H1 (cell line): ENCODE measurements around the gene DCP1B. TPM values are rescaled to one million over a fixed set of nuclear protein-coding genes. Genes with fewer than 3 reads are reported as not detected.

Experiments used
- CTCF ChIA-PET: fragments of 300-600 bp; sonication (Branson Sonifier 250); formaldehyde crosslinking; loops from one replicate; lab custom pipeline; 2021; ENCODE audit not compliant: partially characterized antibody; lab: Charles Lee
- POLR2A ChIA-PET: fragments of 300-600 bp; sonication (Branson Sonifier 250); formaldehyde crosslinking; loops from one replicate; lab custom pipeline; 2021; ENCODE audit warnings: inconsistent platforms; ENCODE audit not compliant: partially characterized antibody; lab: Charles Lee
- DNase-seq, 2 experiments: peaks; one replicate each; pipeline versions ENCODE4 v3.0.0 to v3.0.0-alpha.2; 2010 to 2022; ENCODE audit warnings: low spot score in 2 of 2, low read depth in 1 of 2, mixed read lengths in 1 of 2
- FAIRE-seq: peaks from 2 replicates; lab custom pipeline; 2011; peaks lifted over from hg19 to GRCh38; lab: Jason Lieb, UNC
- H2AFZ ChIP-seq: 2 replicates; pipeline ENCODE4 v1.8.1; 2012; ENCODE audit warnings: low read length, inconsistent platforms
- H2AK5ac ChIP-seq: 2 replicates; pipeline ENCODE4 v1.6.1; 2013; ENCODE audit warnings: low read depth, low read length
- H2BK120ac ChIP-seq: replicated peaks from 2 replicates; pipeline ENCODE3; 2013; ENCODE audit warnings: low read depth, low read length, inconsistent platforms
- H2BK12ac ChIP-seq: 2 replicates; pipeline ENCODE4 v1.6.1; 2013; ENCODE audit warnings: low read depth, low read length
- H2BK15ac ChIP-seq: 2 replicates; pipeline ENCODE4 v1.6.1; 2013; ENCODE audit warnings: low read length
- H2BK20ac ChIP-seq: 2 replicates; pipeline ENCODE4 v1.6.1; 2013; ENCODE audit warnings: low read length
- H2BK5ac ChIP-seq: 2 replicates; pipeline ENCODE4 v1.6.1; 2013; ENCODE audit warnings: low read depth, low read length
- H3K14ac ChIP-seq: 2 replicates; pipeline ENCODE4 v1.6.1; 2013; ENCODE audit warnings: inconsistent platforms; ENCODE audit not compliant: insufficient read length
- H3K18ac ChIP-seq: 2 replicates; pipeline ENCODE4 v1.6.1; 2013; ENCODE audit warnings: low read length; ENCODE audit errors: extremely low read depth
- H3K23ac ChIP-seq: 2 replicates; pipeline ENCODE4 v1.6.1; 2013; ENCODE audit warnings: inconsistent platforms; ENCODE audit not compliant: insufficient read length
- H3K23me2 ChIP-seq: 2 replicates; pipeline ENCODE4 v1.6.1; 2013; ENCODE audit warnings: low read depth, low read length
- H3K27ac ChIP-seq: 2 replicates; pipeline ENCODE4 v1.6.1; 2011; ENCODE audit warnings: low read depth, low read length, inconsistent platforms
- H3K27me3 ChIP-seq, 4 experiments: replicated peaks in 1 of 4; 1 replicate in 1 of 4; 2 replicates in 3 of 4; pipeline versions ENCODE4 v1.6.1 to v1.8.1; 2011 to 2013; ENCODE audit warnings: low read length in 3 of 4, mild to moderate bottlenecking in 3 of 4, inconsistent platforms in 2 of 4, mixed read lengths in 2 of 4, moderate library complexity in 1 of 4; ENCODE audit not compliant: control insufficient read depth in 3 of 4, insufficient read depth in 3 of 4; ENCODE audit errors: extremely low read depth in 1 of 4
- H3K36me3 ChIP-seq, 4 experiments: 2 replicates each; pipeline versions ENCODE4 v1.6.1 to v1.8.1; 2011 to 2013; ENCODE audit warnings: mild to moderate bottlenecking in 4 of 4, low read length in 3 of 4, moderate library complexity in 2 of 4, control low read depth in 1 of 4, inconsistent platforms in 1 of 4; ENCODE audit not compliant: insufficient read depth in 4 of 4, control insufficient read depth in 2 of 4
- H3K4ac ChIP-seq: replicated peaks from 2 replicates; pipeline ENCODE3; 2013; ENCODE audit warnings: low read length, low read depth, mixed read lengths, inconsistent platforms; ENCODE audit not compliant: insufficient read length
- H3K4me1 ChIP-seq, 4 experiments: replicated peaks in 1 of 4; 1 replicate in 1 of 4; 2 replicates in 3 of 4; pipeline versions ENCODE4 v1.6.1 to v1.8.1; 2011 to 2013; ENCODE audit warnings: low read length in 3 of 4, inconsistent platforms in 2 of 4, mixed read lengths in 1 of 4; ENCODE audit not compliant: insufficient read depth in 4 of 4, control insufficient read depth in 3 of 4
- H3K4me2 ChIP-seq, 2 experiments: 2 replicates each; pipeline versions ENCODE4 v1.6.1 to v1.8.1; 2011 to 2013; ENCODE audit warnings: low read depth in 2 of 2, low read length in 2 of 2, control low read depth in 1 of 2, inconsistent platforms in 1 of 2, mild to moderate bottlenecking in 1 of 2; ENCODE audit not compliant: insufficient read depth in 1 of 2
- H3K4me3 ChIP-seq, 4 experiments: fragments of 200-600, 300-600 bp in 1 of 4; sonication (generic), shearing (Covaris generic), sonication (Bioruptor Twin) in 1 of 4; 2 replicates each; pipeline versions ENCODE4 v1.5.1 to v1.8.1; 2011 to 2016; ENCODE audit warnings: low read length in 4 of 4, low read depth in 3 of 4, control low read depth in 2 of 4, inconsistent platforms in 2 of 4, mild to moderate bottlenecking in 2 of 4, mixed read lengths in 1 of 4, moderate library complexity in 1 of 4; ENCODE audit not compliant: insufficient read depth in 2 of 4; ENCODE audit errors: extremely low read depth in 1 of 4
- H3K56ac ChIP-seq: replicated peaks from 2 replicates; pipeline ENCODE3; 2013; ENCODE audit warnings: low read depth, mild to moderate bottlenecking, mixed read lengths, low read length, inconsistent platforms; ENCODE audit not compliant: insufficient read length
- H3K79me1 ChIP-seq: 2 replicates; pipeline ENCODE4 v1.6.1; 2013; ENCODE audit warnings: low read depth, low read length, control low read depth
- H3K79me2 ChIP-seq, 2 experiments: 2 replicates each; pipeline versions ENCODE4 v1.6.1 to v1.8.1; 2012 to 2013; ENCODE audit warnings: low read length in 2 of 2, mild to moderate bottlenecking in 2 of 2, inconsistent platforms in 1 of 2; ENCODE audit not compliant: insufficient read depth in 2 of 2, control insufficient read depth in 1 of 2
- H3K9ac ChIP-seq, 4 experiments: replicated peaks in 1 of 4; 1 replicate in 1 of 4; 2 replicates in 3 of 4; pipeline versions ENCODE4 v1.6.1 to v1.8.1; 2011 to 2013; ENCODE audit warnings: low read depth in 3 of 4, low read length in 3 of 4, control low read depth in 2 of 4, mild to moderate bottlenecking in 2 of 4, moderate library complexity in 2 of 4, inconsistent platforms in 1 of 4; ENCODE audit errors: extremely low read depth in 1 of 4
- H3K9me3 ChIP-seq, 2 experiments: 2 replicates each; pipeline versions ENCODE4 v1.6.1 to v1.8.1; 2012 to 2013; ENCODE audit warnings: mild to moderate bottlenecking in 2 of 2, moderate library complexity in 2 of 2, control low read depth in 1 of 2, inconsistent platforms in 1 of 2, low read depth in 1 of 2, low read length in 1 of 2, mixed read lengths in 1 of 2; ENCODE audit not compliant: insufficient read depth in 2 of 2
- H4K20me1 ChIP-seq, 2 experiments: replicated peaks in 1 of 2; 2 replicates each; pipeline versions ENCODE3 to v1.8.1; 2011 to 2013; ENCODE audit warnings: inconsistent platforms in 2 of 2, low read length in 2 of 2, mild to moderate bottlenecking in 1 of 2; ENCODE audit not compliant: insufficient read depth in 2 of 2, control insufficient read depth in 1 of 2
- H4K5ac ChIP-seq: 2 replicates; pipeline ENCODE4 v1.6.1; 2013; ENCODE audit warnings: low read length, low read depth, mixed read lengths, inconsistent platforms; ENCODE audit not compliant: insufficient read length
- H4K8ac ChIP-seq: 2 replicates; pipeline ENCODE4 v1.8.0; 2013; ENCODE audit warnings: mild to moderate bottlenecking, moderate library complexity, low read length, inconsistent platforms; ENCODE audit not compliant: insufficient read depth; ENCODE audit errors: extremely low read depth
- H4K91ac ChIP-seq: replicated peaks from 2 replicates; pipeline ENCODE3; 2013; ENCODE audit warnings: low read length, mixed read lengths, inconsistent platforms; ENCODE audit not compliant: insufficient read length
- CHD2 ChIP-seq: IDR thresholded peaks from 2 replicates; pipeline ENCODE4 v1.6.1; 2012; ENCODE audit warnings: low read length, improper control_type of control experiment
- CREB1 ChIP-seq: IDR thresholded peaks from 2 replicates; pipeline ENCODE4 v1.6.1; 2012; ENCODE audit warnings: inconsistent platforms
- NANOG ChIP-seq: IDR thresholded peaks from 2 replicates; pipeline ENCODE4 v1.6.1; 2011; ENCODE audit warnings: low read length, low read depth, mild to moderate bottlenecking, inconsistent platforms; ENCODE audit not compliant: insufficient read depth, poor library complexity, severe bottlenecking
- NRF1 ChIP-seq: IDR thresholded peaks from 2 replicates; pipeline ENCODE4 v1.6.1; 2011; ENCODE audit warnings: mild to moderate bottlenecking, low read depth, low read length, improper control_type of control experiment
- RNF2 ChIP-seq: fragments of 200-900, 300-1000 bp; sonication (generic); IDR thresholded peaks from 2 replicates; pipeline ENCODE4 v1.7.1; 2016; ENCODE audit warnings: borderline replicate concordance, low read depth, mild to moderate bottlenecking, antibody characterized with exemption, low read length; ENCODE audit not compliant: poor library complexity, severe bottlenecking; ENCODE audit errors: missing control alignments
- RXRA ChIP-seq: IDR thresholded peaks from 2 replicates; pipeline ENCODE4 v1.6.1; 2011; ENCODE audit warnings: low read depth, mild to moderate bottlenecking, low read length, moderate library complexity; ENCODE audit not compliant: insufficient read depth
- TBP ChIP-seq: IDR thresholded peaks from 2 replicates; pipeline ENCODE4 v1.6.1; 2011; ENCODE audit warnings: low read depth, low read length, improper control_type of control experiment
- USF2 ChIP-seq: IDR thresholded peaks from 2 replicates; pipeline ENCODE4 v1.6.1; 2011; ENCODE audit warnings: low read length, improper control_type of control experiment
- YY1 ChIP-seq: IDR thresholded peaks from 2 replicates; pipeline ENCODE4 v1.6.1; 2011; ENCODE audit warnings: low read depth, mild to moderate bottlenecking, low read length
- WGBS, 2 experiments: shearing (Covaris generic) in 1 of 2; methylation state at CpG; one replicate each; pipeline versions ENCODE4 v1.1.6 to v1.1.7; 2013 to 2015; ENCODE audit warnings: low lambda C conversion rate in 2 of 2, mixed read lengths in 2 of 2, inconsistent platforms in 1 of 2, low coverage in 1 of 2, missing lambda C conversion rate in 1 of 2; ENCODE audit not compliant: insufficient replicate concordance in 2 of 2, insufficient coverage in 1 of 2, insufficient read length in 1 of 2; ENCODE audit errors: extremely low coverage in 1 of 2, missing lambda C conversion rate in 1 of 2; 5-methylcytosine and 5-hydroxymethylcytosine counted together
- polyA plus RNA-seq, 7 experiments: library from polyadenylated mRNA; depleted of rRNA in 3 of 7; stranded (reverse) in 5 of 7; unstranded in 2 of 7; fragments of >200 nt in 5 of 7; fragments of 200-250 nt in 2 of 7; gene quantifications; 1 replicate in 5 of 7; 2 replicates in 1 of 7; 4 replicates in 1 of 7; pipeline versions ENCODE4 v1.2.1 to v1.2.3, GENCODE V29; 2011 to 2013; ENCODE audit warnings: missing spikeins in 2 of 7, mixed read lengths in 2 of 7
- total RNA-seq: library from RNA; stranded (reverse); fragmentation: NEBNext Ultra II Directional; extraction: Animal tissue kit (Norgen Biotek cat#: 25700); gene quantifications from 2 replicates; pipeline ENCODE4 v1.2.1, GENCODE V29; 2021

The DCP1B gene
- total and polyA plus RNA-seq, 2 of the 8 experiments (the other 6 are each of a cell fraction or from before 2014, with no cell fraction given): 14.8 to 29.0 TPM

- Histone ChIP-seq H3K23me2 (no peaks in the 10 kb centered on the region), H3K36me3 (no peaks in the 10 kb centered on the region), H2BK5ac (no peak overlapping the region), H2BK120ac (no peak overlapping the region), H2BK15ac (no peak overlapping the region), H4K20me1 (no peaks in the 10 kb centered on the region), H3K4me1 (peaks cover 0 to 4% (median 0%) of the 10 kb centered on the region in 4 experiments; a peak in 1 of 7 replicates), H3K14ac (no peak overlapping the region), H2AK5ac (no peak overlapping the region), H3K27ac (no peak overlapping the region), H3K9me3 (no peaks in the 10 kb centered on the region), H3K4ac (no peak overlapping the region), H3K9ac (no peak overlapping the region), H4K8ac (no peak overlapping the region), H2BK20ac (no peak overlapping the region), H3K4me2 (no peak overlapping the region), H3K27me3 (no peaks in the 10 kb centered on the region), H2BK12ac (no peak overlapping the region), H3K18ac (no peak overlapping the region), H3K79me1 (no peaks in the 10 kb centered on the region), H4K91ac (no peak overlapping the region), H2AFZ (no peak overlapping the region), H3K79me2 (no peaks in the 10 kb centered on the region), H4K5ac (no peak overlapping the region), H3K23ac (no peak overlapping the region), H3K56ac (no peak overlapping the region), H3K4me3 (no peak overlapping the region)
- POLR2A ChIA-PET: no interaction called here
- 84% methylated on average over 6 of the region's 6 CpGs; no CpG with 5 or more reads in 1 of the 2 experiments for WGBS, 2 experiments
- DNase-seq: no peak
- FAIRE-seq: no peak
- TF ChIP-seq RNF2 (no peak), YY1 (no peak), CHD2 (no peak), USF2 (no peak), RXRA (no peak), NANOG (no peak), CREB1 (no peak), NRF1 (no peak), TBP (no peak)
- CTCF ChIA-PET: interaction anchor here (5.0 kb wide), 1 partner anchor 14 kb away, joined by 25 read pairs; no protein-coding TSS in a partner anchor
Observed at GRCh38 chr12:2044165-2044564, 39.9 kb upstream of the DCP1B start.
